G401 (cell line): ENCODE data around the gene FGF2. TPM values are rescaled to one million over a fixed set of nuclear protein-coding genes. Genes with fewer than 3 reads are reported as not detected.

Source experiments
- DNase-seq: peaks from one replicate; pipeline ENCODE4 v3.0.0-alpha.2; 2015; ENCODE audit warnings: low spot score
- in situ Hi-C: cut with HindIII; loops from 2 replicates; pipeline ENCODE4 v1.10.0; 2016; ENCODE audit warnings: low sequenced_read_pairs, mixed read lengths
- total RNA-seq: library from RNA; depleted of rRNA; stranded (reverse); fragments of >200 nt; shearing (Covaris generic); gene quantifications from 2 replicates; pipeline ENCODE4 v1.2.3, GENCODE V29; 2014

FGF2 gene
- total RNA-seq, 1 experiment from 2014 or later: 47.5 TPM

GRCh38 chr4:122875949-122876348 lies 49.3 kb downstream of the FGF2 start:
- in situ Hi-C loops: no loop called here
- DNase-seq: no peak

GRCh38 chr4:122876456-122876855 lies 49.8 kb downstream of the FGF2 start:
- in situ Hi-C loops: no loop called here
- DNase-seq: no peak

GRCh38 chr4:122879001-122879400 lies 52.4 kb downstream of the FGF2 start:
- in situ Hi-C loops: no loop called here
- DNase-seq: no peak

GRCh38 chr4:122882857-122883735 lies 56.5 kb downstream of the FGF2 start:
- in situ Hi-C loops: no loop called here
- DNase-seq: no peak

GRCh38 chr4:122884499-122884898 lies 57.9 kb downstream of the FGF2 start:
- no peak for DNase-seq
- in situ Hi-C loops: no loop called here

- DNase-seq: no peak
These were observed 63.1 kb downstream of the FGF2 start for GRCh38 chr4:122889726-122890125.

GRCh38 chr4:122890147-122890795 lies 63.6 kb downstream of the FGF2 start:
- DNase-seq: no peak
- in situ Hi-C loops: no loop called here

More at GRCh38 chr4:122889726-122890125, 63.1 kb downstream of the FGF2 start:
- in situ Hi-C loops: no loop called here

GRCh38 chr4:122894827-122895226 lies 68.2 kb downstream of the FGF2 start:
- in situ Hi-C loops: no loop called here

GRCh38 chr4:122895336-122895995 lies 68.8 kb downstream of the FGF2 start:
- in situ Hi-C loops: no loop called here
- no peak for DNase-seq

More at GRCh38 chr4:122894827-122895226, 68.2 kb downstream of the FGF2 start:
- DNase-seq: no peak

- in situ Hi-C loops: no loop called here
These were observed 69.6 kb downstream of the FGF2 start for GRCh38 chr4:122896270-122896669.

GRCh38 chr4:122898370-122899150 lies 71.9 kb downstream of the FGF2 start:
- DNase-seq: peak; percentile 6
- in situ Hi-C loops: no loop called here

More at GRCh38 chr4:122896270-122896669, 69.6 kb downstream of the FGF2 start:
- no peak for DNase-seq

- in situ Hi-C loops: no loop called here
- DNase-seq: no peak
These were observed 73.1 kb downstream of the FGF2 start for GRCh38 chr4:122899682-122900081.

GRCh38 chr4:122900314-122900713 lies 73.7 kb downstream of the FGF2 start:
- DNase-seq: no peak
- in situ Hi-C loops: no loop called here

GRCh38 chr4:122901247-122902010 lies 74.8 kb downstream of the FGF2 start:
- in situ Hi-C loops: no loop called here
- no peak for DNase-seq

GRCh38 chr4:122903766-122904288 lies 77.2 kb downstream of the FGF2 start:
- in situ Hi-C loops: no loop called here
- no peak for DNase-seq

- DNase-seq: no peak
- in situ Hi-C loops: no loop called here
These were observed 80.3 kb downstream of the FGF2 start for GRCh38 chr4:122906859-122907305.

GRCh38 chr4:122908223-122908622 lies 81.6 kb downstream of the FGF2 start:
- DNase-seq: no peak
- in situ Hi-C loops: no loop called here

- DNase-seq: no peak
These were observed 83.1 kb downstream of the FGF2 start for GRCh38 chr4:122909683-122910082.

More at GRCh38 chr4:122909683-122910082, 83.1 kb downstream of the FGF2 start:
- in situ Hi-C loops: no loop called here
